MCF 10A (cell line): ENCODE results near the gene INTS1. TPM values are rescaled to one million over a fixed set of nuclear protein-coding genes. Genes with fewer than 3 reads are reported as not detected.

Experiments used
- BruUV-seq: library from RNA; stranded (reverse); fragments of 400-500 nt; replicated peaks from 2 replicates; lab custom pipeline; 2021; lab: Mats Ljungman, UMichigan
- CTCF ChIA-PET: fragments of 300-600 bp; sonication (Branson Sonifier 250); formaldehyde crosslinking; extraction: SDS; loops from one replicate; lab custom pipeline; 2021; ENCODE audit warnings: antibody characterized with exemption, inconsistent platforms; lab: Yijun Ruan, JAX
- POLR2A ChIA-PET: fragments of 300-600, 350-650 bp; sonication (Branson Sonifier 250); formaldehyde crosslinking; extraction: SDS; loops from one replicate; lab custom pipeline; 2020; ENCODE audit warnings: antibody characterized with exemption, inconsistent platforms; lab: Yijun Ruan, JAX
- DNase-seq: peaks from one replicate; pipeline ENCODE4 v3.0.0-alpha.2; 2018; ENCODE audit not compliant: unreplicated experiment
- H3K27ac Mint-ChIP-seq: one replicate; pipeline ENCODE4 v1.8.0; 2022; ENCODE audit warnings: mild to moderate bottlenecking, low read depth, mixed read lengths; ENCODE audit not compliant: unreplicated experiment
- H3K27me3 Mint-ChIP-seq: one replicate; pipeline ENCODE4 v1.8.0; 2022; ENCODE audit warnings: mixed read lengths; ENCODE audit not compliant: insufficient read depth, unreplicated experiment
- H3K36me3 Mint-ChIP-seq: one replicate; pipeline ENCODE4 v1.8.0; 2022; ENCODE audit warnings: mild to moderate bottlenecking, moderate library complexity, mixed read lengths; ENCODE audit not compliant: insufficient read depth, unreplicated experiment
- H3K4me1 Mint-ChIP-seq: one replicate; pipeline ENCODE4 v1.8.0; 2022; ENCODE audit warnings: mixed read lengths; ENCODE audit not compliant: insufficient read depth, unreplicated experiment
- H3K4me3 Mint-ChIP-seq: one replicate; pipeline ENCODE4 v1.8.0; 2022; ENCODE audit warnings: mild to moderate bottlenecking, moderate library complexity, mixed read lengths; ENCODE audit not compliant: unreplicated experiment
- H3K9me3 Mint-ChIP-seq: one replicate; pipeline ENCODE4 v1.8.0; 2022; ENCODE audit warnings: mixed read lengths; ENCODE audit not compliant: unreplicated experiment
- CTCF ChIP-seq: fragments of 200-600 bp; IDR thresholded peaks from one replicate; pipeline ENCODE4 v1.8.0; 2022; ENCODE audit warnings: antibody characterized with exemption, mild to moderate bottlenecking; ENCODE audit not compliant: unreplicated experiment
- intact Hi-C: fragments of 100-400 bp; cut with micrococcal nuclease; formaldehyde crosslinking; loops from 2 replicates; pipeline ENCODE4 v1.14.1; 2022
- total RNA-seq: library from RNA; stranded (reverse); gene quantifications from 2 replicates; pipeline ENCODE4 v1.2.3, GENCODE V29; 2022

INTS1 gene
- total RNA-seq, 1 experiment from 2014 or later: 86.3 TPM

- peaks cover 11% of the 10 kb centered on the region for H3K4me1 Mint-ChIP-seq
- no peak for TF ChIP-seq CTCF
- BruUV-seq: no TSS peak
- POLR2A ChIA-PET: no interaction called here
- no peak overlapping the region for H3K27ac Mint-ChIP-seq
- H3K4me3 Mint-ChIP-seq: no peak overlapping the region
- no peaks in the 10 kb centered on the region for H3K36me3 Mint-ChIP-seq
- no peak for DNase-seq
- intact Hi-C loops: no loop called here
- CTCF ChIA-PET: interaction anchor here (0.6 to 3.8 kb wide), 2 partner anchors 17 to 274 kb away, joined by 3 to 14 read pairs; no protein-coding TSS in a partner anchor
- H3K27me3 Mint-ChIP-seq: no peaks in the 10 kb centered on the region
- no peaks in the 10 kb centered on the region for H3K9me3 Mint-ChIP-seq
Measured at GRCh38 chr7:1449951-1450350, 54.2 kb downstream of the INTS1 start.

GRCh38 chr7:1449501-1449900 is 54.7 kb downstream of the INTS1 start:
- TF ChIP-seq CTCF: no peak
- Mint-ChIP-seq H3K27ac (no peak overlapping the region), H3K27me3 (no peaks in the 10 kb centered on the region), H3K36me3 (no peaks in the 10 kb centered on the region), H3K4me3 (no peak overlapping the region), H3K9me3 (no peaks in the 10 kb centered on the region), H3K4me1 (peaks cover 11% of the 10 kb centered on the region)
- intact Hi-C loops: no loop called here
- CTCF ChIA-PET: interaction anchor here (0.6 to 3.8 kb wide), 3 partner anchors 17 to 273 kb away, joined by 3 to 14 read pairs (median 3); no protein-coding TSS in a partner anchor
- no TSS peak for BruUV-seq
- POLR2A ChIA-PET: no interaction called here
- no peak for DNase-seq

GRCh38 chr7:1448958-1449357 is 55.2 kb downstream of the INTS1 start:
- Mint-ChIP-seq H3K4me3 (no peak overlapping the region), H3K36me3 (no peaks in the 10 kb centered on the region), H3K4me1 (peaks cover 7% of the 10 kb centered on the region), H3K27ac (no peak overlapping the region), H3K9me3 (no peaks in the 10 kb centered on the region), H3K27me3 (no peaks in the 10 kb centered on the region)
- DNase-seq: no peak
- BruUV-seq: no TSS peak
- intact Hi-C loops: no loop called here
- POLR2A ChIA-PET: no interaction called here
- CTCF ChIA-PET: interaction anchor here (0.6 to 3.8 kb wide), 2 partner anchors 16 to 25 kb away, joined by 3 to 14 read pairs; no protein-coding TSS in a partner anchor
- TF ChIP-seq CTCF: no peak

- H3K4me3 Mint-ChIP-seq: no peak overlapping the region
- no peak for TF ChIP-seq CTCF
- peaks cover 5% of the 10 kb centered on the region for H3K4me1 Mint-ChIP-seq
- DNase-seq: no peak
- H3K9me3 Mint-ChIP-seq: no peaks in the 10 kb centered on the region
- H3K27ac Mint-ChIP-seq: no peak overlapping the region
- no peaks in the 10 kb centered on the region for H3K36me3 Mint-ChIP-seq
- intact Hi-C loops: no loop called here
- CTCF ChIA-PET: interaction anchor here (0.7 to 3.8 kb wide), 2 partner anchors 15 to 256 kb away, joined by 3 to 14 read pairs; no protein-coding TSS in a partner anchor
- no TSS peak for BruUV-seq
- POLR2A ChIA-PET: no interaction called here
- H3K27me3 Mint-ChIP-seq: no peaks in the 10 kb centered on the region
Measured at GRCh38 chr7:1447551-1448244, 56.5 kb downstream of the INTS1 start.
